ENCODE results near the gene SLC25A15.

GRCh38 chr13:40764587-40765403 is 24.6 kb upstream of the SLC25A15 start:
- TF ChIP-seq GATA3 (IDR thresholded peaks at IDR 0.05; ENCODE audit: low read depth, low read length) (no peak), GATA2 (IDR thresholded peaks at IDR 0.05; ENCODE audit: low read depth, low read length) (no peak)
